Islet of Langerhans (tissue), 1 donor: Measurements from ENCODE around the gene LINGO3.

Source experiments
- FAIRE-seq: peaks from one replicate; lab custom pipeline; 2011; peaks lifted over from hg19 to GRCh38; lab: Jason Lieb, UNC

Gene LINGO3

GRCh38 chr19:2326699-2327360 is 18.9 kb upstream of the LINGO3 start:
- no peak for FAIRE-seq

GRCh38 chr19:2325281-2326046 is 17.5 kb upstream of the LINGO3 start:
- no peak for FAIRE-seq

GRCh38 chr19:2324220-2324948 is 16.4 kb upstream of the LINGO3 start:
- FAIRE-seq: no peak

GRCh38 chr19:2323707-2324106 is 15.8 kb upstream of the LINGO3 start:
- no peak for FAIRE-seq

DNA sequence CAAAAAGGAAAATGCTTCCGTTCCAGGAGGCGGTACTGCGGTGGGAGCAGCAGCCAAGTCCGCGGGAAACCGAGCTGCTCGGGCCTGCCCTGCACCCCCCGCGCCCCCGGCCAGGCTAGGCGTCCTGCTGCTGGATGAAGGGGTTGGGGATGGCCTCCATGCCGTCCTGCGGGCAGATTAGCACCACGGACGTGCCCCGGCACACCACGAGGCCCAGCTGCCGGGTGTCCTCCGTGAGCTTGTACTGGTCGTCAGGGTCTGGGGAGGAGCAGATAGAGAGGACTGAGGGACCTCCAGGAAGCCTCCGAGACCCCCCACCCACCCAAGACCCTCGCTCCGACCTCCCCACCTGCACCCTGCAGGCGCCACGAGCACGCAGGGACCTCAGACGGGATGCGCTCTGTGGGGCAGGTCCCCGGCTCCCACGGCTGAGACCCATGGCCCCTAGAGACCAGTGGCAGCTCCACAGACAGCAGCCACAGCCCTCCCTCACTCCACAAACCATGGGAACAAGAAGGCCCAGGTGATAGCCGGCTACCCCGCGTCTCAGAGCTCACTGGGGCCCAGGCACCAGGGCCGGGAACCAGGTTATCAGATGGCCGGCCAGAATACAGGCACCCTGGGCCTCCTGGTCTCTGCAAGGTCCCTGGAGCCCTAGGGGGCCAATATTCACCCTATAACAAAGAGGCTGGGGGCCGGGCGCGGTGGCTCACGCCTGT is 13.8 kb upstream of the LINGO3 start:
- no peak for FAIRE-seq

- FAIRE-seq: no peak
Measured at GRCh38 chr19:2320939-2321338, 13.0 kb upstream of the LINGO3 start.

DNA sequence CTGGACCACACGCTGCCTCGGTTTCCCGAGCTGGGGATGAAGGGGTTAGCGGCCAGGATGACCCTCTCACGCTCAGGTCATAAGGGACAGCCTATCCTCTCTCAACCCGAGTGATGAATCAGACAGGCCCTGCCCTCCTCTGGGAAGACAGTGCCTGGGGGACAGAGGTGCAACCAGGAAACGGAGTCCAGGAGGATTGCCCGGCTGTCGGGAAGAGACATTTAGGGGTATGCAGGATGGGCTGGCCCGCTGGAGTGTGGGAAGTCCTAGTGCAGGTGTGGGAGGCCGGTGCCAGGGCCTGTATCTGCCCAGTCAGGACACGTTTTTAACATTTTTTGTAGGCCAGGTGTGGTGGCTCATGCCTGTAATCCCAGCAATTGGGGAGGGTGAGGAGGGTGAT is 12.1 kb upstream of the LINGO3 start:
- no peak for FAIRE-seq

DNA sequence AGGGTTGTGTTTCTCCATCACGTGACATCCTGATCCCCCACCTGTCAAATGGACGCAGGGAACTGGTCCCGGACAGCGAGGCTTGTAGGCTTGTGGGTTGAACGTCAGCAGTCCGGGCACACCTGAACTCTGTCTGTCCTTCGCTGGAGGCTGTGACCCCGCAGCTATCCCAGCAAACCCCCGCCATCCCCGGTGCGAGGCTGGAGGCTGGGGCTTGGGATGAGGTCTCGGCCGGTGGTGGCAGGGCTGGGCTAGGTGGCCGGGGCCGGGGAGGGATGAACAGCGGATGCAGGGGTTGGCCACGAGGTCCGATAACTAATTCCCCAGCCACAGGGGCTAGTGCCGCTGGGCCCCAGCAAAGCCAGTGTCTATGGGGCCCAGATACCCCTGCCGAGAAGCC is 11.6 kb upstream of the LINGO3 start:
- no peak for FAIRE-seq

DNA sequence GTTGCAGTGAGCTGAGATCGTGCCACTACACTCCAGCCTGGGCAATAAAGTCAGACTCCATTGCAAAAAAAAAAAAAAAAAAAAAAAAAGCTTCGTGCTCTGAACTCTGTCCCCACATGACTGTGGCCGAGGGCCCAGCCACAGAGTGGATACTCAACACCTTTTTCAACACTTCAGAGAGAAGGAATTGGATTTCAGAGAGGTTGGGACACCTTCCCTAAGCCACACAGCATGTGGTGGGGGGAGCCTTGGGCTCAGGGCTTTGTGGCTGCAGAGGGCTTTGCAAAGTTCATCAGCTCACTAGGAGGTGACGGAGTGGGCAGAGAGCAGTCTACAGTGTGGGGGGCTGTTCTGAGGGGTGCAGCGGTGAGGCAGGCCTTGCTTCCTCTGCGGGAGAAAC is 11.0 kb upstream of the LINGO3 start:
- no peak for FAIRE-seq

- no peak for FAIRE-seq
Measured at GRCh38 chr19:2317756-2318155, 9.8 kb upstream of the LINGO3 start.

- no peak for FAIRE-seq
Measured at GRCh38 chr19:2317300-2317699, 9.3 kb upstream of the LINGO3 start.

GRCh38 chr19:2315818-2316353 is 7.9 kb upstream of the LINGO3 start:
- no peak for FAIRE-seq

- no peak for FAIRE-seq
Measured at GRCh38 chr19:2315121-2315817, 7.3 kb upstream of the LINGO3 start.

DNA sequence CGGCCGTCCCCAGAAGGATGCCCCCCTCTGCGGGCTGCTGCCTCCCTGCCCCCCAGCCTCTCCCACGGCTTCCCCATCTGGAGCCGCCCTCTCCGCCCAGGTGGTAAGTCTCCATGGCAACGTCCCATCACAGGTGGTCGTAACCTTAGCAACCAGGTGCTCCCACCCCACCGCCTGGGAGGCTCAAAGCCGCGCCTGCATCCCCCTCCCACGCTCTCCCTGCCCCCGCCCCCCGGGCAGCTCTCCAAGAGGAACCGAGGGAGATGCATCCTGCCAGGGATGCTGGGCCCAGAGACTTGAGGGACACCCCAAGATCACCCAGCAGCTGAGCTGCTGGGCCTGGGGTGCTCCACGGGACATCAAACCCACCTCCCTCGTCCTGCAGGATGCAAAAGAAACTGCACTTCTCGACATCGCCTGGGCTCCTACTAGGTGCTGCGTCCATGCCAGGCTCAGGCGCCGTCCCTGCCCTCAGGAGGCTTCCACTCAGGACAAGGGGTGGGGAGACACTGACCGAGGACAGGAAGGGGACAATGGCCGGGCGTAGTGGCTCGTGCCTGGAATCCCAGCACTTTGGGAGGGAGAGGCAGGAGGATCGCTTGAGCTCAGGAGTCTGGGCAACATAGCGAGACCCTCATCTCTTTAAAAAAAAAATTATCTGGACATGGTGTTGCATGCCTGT is 5.0 kb upstream of the LINGO3 start:
- FAIRE-seq: no peak

- no peak for FAIRE-seq
Measured at GRCh38 chr19:2311093-2311492, 3.1 kb upstream of the LINGO3 start.

- FAIRE-seq: no peak
Measured at GRCh38 chr19:2309734-2310362, 1.9 kb upstream of the LINGO3 start.

DNA sequence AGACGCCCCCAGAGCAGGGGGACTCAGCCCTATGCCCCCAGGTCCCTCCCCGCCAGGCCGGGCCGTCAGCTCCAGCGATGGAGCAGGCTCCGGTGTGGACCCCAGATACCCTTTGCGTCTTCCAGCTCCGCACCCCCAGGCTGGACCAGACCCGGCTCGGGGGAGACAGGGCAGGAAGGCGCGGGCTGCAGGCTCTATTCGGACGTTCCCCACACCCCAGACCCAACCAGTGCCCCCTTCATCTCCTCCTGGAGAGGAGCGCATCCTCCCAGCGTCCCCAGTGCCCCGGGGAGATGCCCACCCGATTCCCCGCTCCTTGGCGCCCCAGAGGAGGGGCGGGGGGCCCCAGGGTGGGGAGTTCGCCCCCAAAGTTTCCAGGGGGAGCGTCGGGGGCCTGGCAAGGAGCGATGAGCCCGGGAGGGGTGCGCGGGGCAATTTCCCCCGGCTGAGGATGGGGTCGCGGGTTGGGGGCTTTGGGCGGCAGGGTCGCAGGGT is 389 bp downstream of the LINGO3 start:
- no peak for FAIRE-seq

DNA sequence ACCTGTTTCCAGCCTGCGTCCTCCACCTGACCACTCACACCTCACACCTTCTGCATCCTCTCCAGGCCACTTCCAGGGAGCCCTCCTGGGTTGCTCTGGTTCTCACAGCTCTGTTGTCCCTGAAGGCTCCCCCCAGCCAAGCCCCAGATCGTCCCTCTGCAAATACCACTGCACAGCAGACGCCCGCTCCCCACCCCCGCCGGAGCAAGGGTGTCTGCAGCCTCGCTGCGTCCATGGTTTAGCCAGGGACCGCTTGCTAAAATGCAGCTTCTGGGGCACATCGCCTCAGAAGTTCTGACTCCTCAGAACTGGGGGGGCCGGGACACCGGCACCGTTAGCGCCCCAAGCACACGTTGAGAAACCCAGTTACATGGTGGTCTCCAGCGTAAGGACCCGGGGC is 983 bp downstream of the LINGO3 start:
- no peak for FAIRE-seq

DNA sequence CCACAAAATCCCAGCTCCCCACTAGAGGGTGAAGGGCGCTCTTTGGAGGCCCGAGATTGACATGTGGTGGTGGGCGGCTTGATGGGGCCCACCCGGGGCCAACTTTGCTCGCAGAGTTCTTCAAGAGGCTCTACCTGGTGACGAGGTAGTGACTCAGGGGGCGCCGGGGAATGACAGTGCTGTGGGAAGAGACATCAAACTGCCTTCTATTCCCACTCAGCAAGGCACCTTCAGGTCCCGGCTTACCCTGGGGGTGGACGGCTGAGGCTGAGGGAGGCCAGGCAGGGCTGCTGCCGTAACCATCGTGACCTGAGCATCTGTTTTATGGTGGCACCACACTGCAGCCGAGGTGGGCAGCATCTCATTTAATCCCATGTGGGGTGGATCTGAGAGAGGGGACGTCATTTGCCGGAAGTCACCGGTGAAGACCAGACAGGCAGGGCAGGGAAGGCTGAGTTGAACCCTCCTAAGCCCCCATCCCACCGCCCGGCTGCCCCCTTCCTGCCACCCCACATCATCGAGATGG is 1.6 kb downstream of the LINGO3 start:
- no peak for FAIRE-seq
